GM12878 (cell line): ENCODE measurements around the gene RTP5. TPM values are rescaled to one million over a fixed set of nuclear protein-coding genes. Genes with fewer than 3 reads are reported as not detected.

Experiments
- CBFB ChIP-seq: IDR thresholded peaks from 2 replicates; pipeline ENCODE4 v1.6.1; 2016; ENCODE audit warnings: antibody characterized with exemption, low read depth
- CREM ChIP-seq: IDR thresholded peaks from 2 replicates; pipeline ENCODE4 v1.6.1; 2014; ENCODE audit warnings: antibody characterized with exemption, low read depth
- FOXM1 ChIP-seq: IDR thresholded peaks from 2 replicates; pipeline ENCODE4 v1.6.1; 2012; ENCODE audit warnings: low read depth, mild to moderate bottlenecking, inconsistent platforms, low read length, moderate library complexity
- IKZF2 ChIP-seq, 2 experiments: fragments of 450-650 bp; IDR thresholded peaks; 2 replicates each; pipeline ENCODE4 v1.6.1; 2017; ENCODE audit warnings: mild to moderate bottlenecking in 2 of 2, moderate library complexity in 2 of 2
- MEF2B ChIP-seq: fragments of 450-650 bp; IDR thresholded peaks from 2 replicates; pipeline ENCODE4 v1.6.1; 2018; ENCODE audit warnings: mild to moderate bottlenecking, moderate library complexity; ENCODE audit not compliant: partially characterized antibody, poor library complexity, severe bottlenecking
- MXI1 ChIP-seq: fragments of 150-350 bp; IDR thresholded peaks from 2 replicates; pipeline ENCODE4 v1.6.1; 2011; ENCODE audit warnings: low read depth, mild to moderate bottlenecking, inconsistent platforms, low read length, improper control_type of control experiment
- NBN ChIP-seq: fragments of 450-650 bp; IDR thresholded peaks from 2 replicates; pipeline ENCODE4 v1.6.1; 2016
- NR2C1 ChIP-seq: fragments of 450-650 bp; IDR thresholded peaks from 2 replicates; pipeline ENCODE4 v1.6.1; 2017; ENCODE audit warnings: antibody characterized with exemption, mild to moderate bottlenecking, moderate library complexity
- NR2F1 ChIP-seq: fragments of 450-650 bp; conservative IDR thresholded peaks from 2 replicates; pipeline ENCODE4 v1.6.1; 2017; ENCODE audit warnings: mild to moderate bottlenecking
- PAX5 ChIP-seq: IDR thresholded peaks from 2 replicates; pipeline ENCODE4 v1.6.1; 2011; ENCODE audit warnings: low read depth, low read length, borderline replicate concordance
- RUNX3 ChIP-seq: IDR thresholded peaks from 2 replicates; pipeline ENCODE4 v1.6.1; 2012; ENCODE audit warnings: low read length, inconsistent platforms
- SPI1 ChIP-seq: IDR thresholded peaks from 2 replicates; pipeline ENCODE4 v1.6.1; 2011; ENCODE audit warnings: low read depth, mild to moderate bottlenecking, low read length, moderate library complexity, borderline replicate concordance; ENCODE audit not compliant: insufficient read depth
- SUZ12 ChIP-seq: fragments of 200-600 bp; sonication (generic); IDR thresholded peaks from one replicate; pipeline ENCODE4 v1.6.1; 2018; ENCODE audit warnings: antibody characterized with exemption, mild to moderate bottlenecking; ENCODE audit not compliant: unreplicated experiment
- YY1 ChIP-seq: IDR thresholded peaks from 2 replicates; pipeline ENCODE4 v1.6.1; 2011; ENCODE audit warnings: low read depth, mild to moderate bottlenecking, low read length
- polyA plus RNA-seq, 11 experiments: library from polyadenylated mRNA; depleted of rRNA in 4 of 11; unstranded in 6 of 11; stranded (reverse) in 5 of 11; fragments of >200 nt; fragmentation: Nextera tagmentation in 4 of 11; fragmentation: Illumina TruSeq in 1 of 11; extraction: Ambion mirVana in 4 of 11; extraction: Trizol in 1 of 11; gene quantifications; 1 replicate in 1 of 11; 2 replicates in 10 of 11; pipeline versions ENCODE4 v1.2.1 to v1.2.3, GENCODE V29; 2011 to 2016; ENCODE audit warnings: inconsistent platforms in 2 of 11, missing spikeins in 2 of 11, low read depth in 1 of 11
- total RNA-seq, 4 experiments: library from RNA; depleted of rRNA in 3 of 4; stranded (reverse); fragments of >200 nt in 3 of 4; fragmentation: Illumina TruSeq in 1 of 4; extraction: Trizol in 1 of 4; gene quantifications; 2 replicates each; pipeline versions ENCODE4 v1.2.1 to v1.2.3, GENCODE V29; 2013 to 2021
- TF ChIP-seq, protein P1 (sequence below): fragments of 450-650 bp; formaldehyde crosslinking; IDR thresholded peaks from 2 replicates; pipeline ENCODE4 v1.4.0; 2022; ENCODE audit warnings: mild to moderate bottlenecking, moderate library complexity
- TF ChIP-seq, protein P2 (sequence below): IDR thresholded peaks from 2 replicates; pipeline ENCODE4 v1.6.1; 2011; ENCODE audit warnings: low read depth, mild to moderate bottlenecking, low read length, moderate library complexity, borderline replicate concordance; ENCODE audit errors: extremely low read depth
- TF ChIP-seq, protein P3 (sequence below): fragments of 450-650 bp; IDR thresholded peaks from 2 replicates; pipeline ENCODE4 v1.6.1; 2017; ENCODE audit warnings: low read depth, mild to moderate bottlenecking, moderate library complexity
- TF ChIP-seq, protein P4 (sequence below): IDR thresholded peaks from 2 replicates; pipeline ENCODE4 v1.6.1; 2012; ENCODE audit warnings: low read depth, low read length, improper control_type of control experiment

Gene RTP5
- total and polyA plus RNA-seq, 10 of the 15 experiments (the other 5 are each of a cell fraction or from before 2014, with no cell fraction given): 0.05 TPM; not detected in 9

DNA sequence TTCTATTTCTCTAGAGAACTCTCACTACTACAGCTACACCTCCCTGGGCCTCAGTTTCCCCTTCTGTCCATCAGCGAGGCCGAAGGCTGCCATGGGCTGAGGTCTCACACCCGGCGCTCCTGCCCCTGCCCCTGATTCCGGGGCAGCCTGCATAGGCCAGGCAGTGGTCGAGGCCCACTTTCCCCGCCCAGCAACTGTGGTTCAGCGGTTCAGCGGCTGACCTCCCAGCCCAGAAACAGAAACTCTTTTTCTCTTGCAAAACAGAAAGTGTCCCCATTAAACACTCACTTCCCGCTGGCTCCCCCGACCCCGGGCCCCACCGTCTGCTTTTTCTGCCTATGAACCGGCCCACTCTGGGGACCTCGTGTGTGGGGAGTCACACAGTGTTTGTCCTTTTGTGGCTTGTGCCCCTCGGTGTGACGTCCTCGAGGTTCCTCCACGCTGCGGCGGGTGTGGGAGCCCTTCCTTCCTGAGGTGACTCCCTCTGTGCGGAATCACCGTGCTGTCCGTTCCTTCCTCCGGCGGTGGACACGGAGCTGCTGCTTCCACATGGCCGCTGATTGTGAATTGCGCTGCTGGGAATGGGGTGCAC, 26.8 kb upstream of the RTP5 start (continued):
- TF ChIP-seq MXI1 (no peak), NR2C1 (peak; percentile 39), SPI1 (peak; percentile 12; the same call in 1 of the 2 replicates), NR2F1 (peak; percentile 89), CBFB (peak; percentile 27; the same call in 1 of the 2 replicates), PAX5 (peak; percentile 67), YY1 (0 out of 2 replicates have a peak, but pooled peaks have one; percentile 49), MEF2B (peak; percentile 54), SUZ12 (no peak), NBN (0 out of 2 replicates have a peak, but pooled peaks have one; percentile 40), FOXM1 (no peak), CREM (0 out of 2 replicates have a peak, but pooled peaks have one; percentile 35), IKZF2 (IDR thresholded peaks at IDR 0.05) (peak; percentile 74 to 81), RUNX3 (peak; percentile 84)
- TF ChIP-seq, protein P1, sequence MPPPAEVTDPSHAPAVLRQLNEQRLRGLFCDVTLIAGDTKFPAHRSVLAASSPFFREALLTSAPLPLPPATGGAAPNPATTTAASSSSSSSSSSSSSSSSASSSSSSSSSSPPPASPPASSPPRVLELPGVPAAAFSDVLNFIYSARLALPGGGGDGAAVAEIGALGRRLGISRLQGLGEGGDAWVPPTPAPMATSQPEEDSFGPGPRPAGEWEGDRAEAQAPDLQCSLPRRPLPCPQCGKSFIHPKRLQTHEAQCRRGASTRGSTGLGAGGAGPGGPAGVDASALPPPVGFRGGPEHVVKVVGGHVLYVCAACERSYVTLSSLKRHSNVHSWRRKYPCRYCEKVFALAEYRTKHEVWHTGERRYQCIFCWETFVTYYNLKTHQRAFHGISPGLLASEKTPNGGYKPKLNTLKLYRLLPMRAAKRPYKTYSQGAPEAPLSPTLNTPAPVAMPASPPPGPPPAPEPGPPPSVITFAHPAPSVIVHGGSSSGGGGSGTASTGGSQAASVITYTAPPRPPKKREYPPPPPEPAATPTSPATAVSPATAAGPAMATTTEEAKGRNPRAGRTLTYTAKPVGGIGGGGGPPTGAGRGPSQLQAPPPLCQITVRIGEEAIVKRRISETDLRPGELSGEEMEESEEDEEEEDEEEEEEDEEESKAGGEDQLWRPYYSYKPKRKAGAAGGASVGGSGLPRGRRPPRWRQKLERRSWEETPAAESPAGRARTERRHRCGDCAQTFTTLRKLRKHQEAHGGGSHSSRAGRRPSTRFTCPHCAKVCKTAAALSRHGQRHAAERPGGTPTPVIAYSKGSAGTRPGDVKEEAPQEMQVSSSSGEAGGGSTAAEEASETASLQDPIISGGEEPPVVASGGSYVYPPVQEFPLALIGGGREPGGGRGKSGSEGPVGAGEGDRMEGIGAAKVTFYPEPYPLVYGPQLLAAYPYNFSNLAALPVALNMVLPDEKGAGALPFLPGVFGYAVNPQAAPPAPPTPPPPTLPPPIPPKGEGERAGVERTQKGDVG (CRISPR knock-in tag): no peak
- TF ChIP-seq, protein P2, sequence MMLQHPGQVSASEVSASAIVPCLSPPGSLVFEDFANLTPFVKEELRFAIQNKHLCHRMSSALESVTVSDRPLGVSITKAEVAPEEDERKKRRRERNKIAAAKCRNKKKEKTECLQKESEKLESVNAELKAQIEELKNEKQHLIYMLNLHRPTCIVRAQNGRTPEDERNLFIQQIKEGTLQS: no peak
- TF ChIP-seq, protein P3, sequence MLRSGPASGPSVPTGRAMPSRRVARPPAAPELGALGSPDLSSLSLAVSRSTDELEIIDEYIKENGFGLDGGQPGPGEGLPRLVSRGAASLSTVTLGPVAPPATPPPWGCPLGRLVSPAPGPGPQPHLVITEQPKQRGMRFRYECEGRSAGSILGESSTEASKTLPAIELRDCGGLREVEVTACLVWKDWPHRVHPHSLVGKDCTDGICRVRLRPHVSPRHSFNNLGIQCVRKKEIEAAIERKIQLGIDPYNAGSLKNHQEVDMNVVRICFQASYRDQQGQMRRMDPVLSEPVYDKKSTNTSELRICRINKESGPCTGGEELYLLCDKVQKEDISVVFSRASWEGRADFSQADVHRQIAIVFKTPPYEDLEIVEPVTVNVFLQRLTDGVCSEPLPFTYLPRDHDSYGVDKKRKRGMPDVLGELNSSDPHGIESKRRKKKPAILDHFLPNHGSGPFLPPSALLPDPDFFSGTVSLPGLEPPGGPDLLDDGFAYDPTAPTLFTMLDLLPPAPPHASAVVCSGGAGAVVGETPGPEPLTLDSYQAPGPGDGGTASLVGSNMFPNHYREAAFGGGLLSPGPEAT: peak; percentile 51; the same call in 1 of the 2 replicates
- TF ChIP-seq, protein P4, sequence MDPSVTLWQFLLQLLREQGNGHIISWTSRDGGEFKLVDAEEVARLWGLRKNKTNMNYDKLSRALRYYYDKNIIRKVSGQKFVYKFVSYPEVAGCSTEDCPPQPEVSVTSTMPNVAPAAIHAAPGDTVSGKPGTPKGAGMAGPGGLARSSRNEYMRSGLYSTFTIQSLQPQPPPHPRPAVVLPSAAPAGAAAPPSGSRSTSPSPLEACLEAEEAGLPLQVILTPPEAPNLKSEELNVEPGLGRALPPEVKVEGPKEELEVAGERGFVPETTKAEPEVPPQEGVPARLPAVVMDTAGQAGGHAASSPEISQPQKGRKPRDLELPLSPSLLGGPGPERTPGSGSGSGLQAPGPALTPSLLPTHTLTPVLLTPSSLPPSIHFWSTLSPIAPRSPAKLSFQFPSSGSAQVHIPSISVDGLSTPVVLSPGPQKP: 0 out of 2 replicates have a peak, but pooled peaks have one; percentile 48
